Omental fat pad (tissue), 4 donors: ENCODE measurements around the gene C6orf47. TPM values are rescaled to one million over a fixed set of nuclear protein-coding genes. Genes with fewer than 3 reads are reported as not detected.

ENCODE experiments used
- ATAC-seq: fragments of 150-250 bp; one replicate; pipeline ENCODE4 v1.9.1; 2016; ENCODE audit warnings: mild to moderate bottlenecking, moderate library complexity; ENCODE audit not compliant: low FRiP score
- DNase-seq: peaks from one replicate; pipeline ENCODE4 v3.0.0-alpha.2; 2019; ENCODE audit warnings: low spot score
- CTCF ChIP-seq, 3 donors: fragments of 450-650 bp; IDR thresholded peaks; one replicate each; pipeline ENCODE4 v1.5.1; 2016 to 2017; ENCODE audit warnings: antibody characterized with exemption in 3 of 3, mild to moderate bottlenecking in 3 of 3, moderate library complexity in 2 of 3
- total RNA-seq, 4 donors: library from RNA; depleted of rRNA; stranded (reverse); fragments of >200 nt; gene quantifications; one replicate each; pipeline ENCODE4 v1.1.0, GENCODE V29; 2016

C6orf47 gene
- total RNA-seq, 4 donors from 2014 or later = 16.8 to 24.7 (median 21.2) TPM

GRCh38 chr6:31641370-31641769 lies 19.2 kb downstream of the C6orf47 start:
- ATAC-seq (no peak), DNase-seq (no peak)
- no peak for TF ChIP-seq CTCF (IDR thresholded peaks at IDR 0.05)

- no peak for DNase-seq
- TF ChIP-seq CTCF (IDR thresholded peaks at IDR 0.05) = no peak
- no peak for ATAC-seq
These were observed 20.0 kb downstream of the C6orf47 start for GRCh38 chr6:31640612-31641011.

DNA sequence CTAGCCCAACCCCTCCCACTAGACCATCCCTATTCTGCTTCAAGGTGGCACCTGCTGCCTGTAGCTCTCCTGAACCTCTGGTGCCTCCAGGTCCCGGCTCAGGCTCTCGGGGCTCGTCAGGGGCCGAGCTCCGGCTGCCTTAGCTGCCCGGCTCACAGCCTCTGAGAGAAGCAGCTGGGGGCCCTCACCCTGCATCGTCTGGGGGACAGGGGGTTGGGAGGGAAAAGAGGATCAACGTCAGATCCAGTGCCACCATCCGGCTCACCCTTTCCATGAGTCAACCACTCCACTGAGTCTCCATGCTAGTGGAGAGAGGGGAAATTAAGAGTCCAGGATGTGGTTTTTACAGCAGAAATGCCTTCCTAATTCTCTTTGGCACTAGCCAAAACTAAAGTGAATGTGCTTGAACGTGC lies 21.1 kb downstream of the C6orf47 start:
- ATAC-seq = peak; percentile 13
- DNase-seq = no peak
- TF ChIP-seq CTCF (IDR thresholded peaks at IDR 0.05) = no peak

- ATAC-seq (no peak), DNase-seq (no peak)
- TF ChIP-seq CTCF (IDR thresholded peaks at IDR 0.05) = no peak
These were observed 21.5 kb downstream of the C6orf47 start for GRCh38 chr6:31639043-31639442.

- DNase-seq (no peak), ATAC-seq (no peak)
- TF ChIP-seq CTCF (IDR thresholded peaks at IDR 0.05) = no peak
These were observed 23.6 kb downstream of the C6orf47 start for GRCh38 chr6:31636698-31637596.

DNA sequence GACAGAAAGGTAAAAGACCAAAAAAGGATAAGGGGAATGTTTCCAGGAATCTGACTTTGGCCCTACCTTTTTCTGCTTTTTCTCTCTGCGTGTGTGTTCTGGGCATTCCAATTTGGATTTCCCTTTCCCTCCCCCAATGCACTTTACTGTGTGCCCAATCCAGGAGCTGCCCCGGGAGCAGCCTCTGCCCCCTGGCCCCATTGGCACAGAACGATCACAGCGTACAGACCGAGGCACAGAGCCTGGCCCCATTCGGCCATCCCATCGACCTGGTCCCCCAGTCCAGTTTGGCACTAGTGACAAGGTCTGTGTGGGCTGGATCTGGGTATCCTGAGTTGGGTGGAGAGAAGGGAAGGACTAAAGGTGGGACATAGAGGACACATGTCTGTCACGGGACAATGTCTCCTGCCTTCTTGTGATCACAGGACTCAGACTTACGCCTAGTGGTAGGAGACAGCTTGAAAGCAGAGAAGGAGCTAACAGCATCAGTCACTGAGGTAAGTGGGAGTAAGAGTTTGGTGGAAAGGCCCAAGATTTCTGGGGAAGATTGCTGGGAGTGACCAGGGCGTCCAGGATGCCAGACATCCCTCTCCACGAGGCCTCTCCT lies 25.5 kb downstream of the C6orf47 start:
- DNase-seq (no peak), ATAC-seq (no peak)
- TF ChIP-seq CTCF (IDR thresholded peaks at IDR 0.05) = no peak
